ENCODE measurements around the gene ST3GAL3.

DNA sequence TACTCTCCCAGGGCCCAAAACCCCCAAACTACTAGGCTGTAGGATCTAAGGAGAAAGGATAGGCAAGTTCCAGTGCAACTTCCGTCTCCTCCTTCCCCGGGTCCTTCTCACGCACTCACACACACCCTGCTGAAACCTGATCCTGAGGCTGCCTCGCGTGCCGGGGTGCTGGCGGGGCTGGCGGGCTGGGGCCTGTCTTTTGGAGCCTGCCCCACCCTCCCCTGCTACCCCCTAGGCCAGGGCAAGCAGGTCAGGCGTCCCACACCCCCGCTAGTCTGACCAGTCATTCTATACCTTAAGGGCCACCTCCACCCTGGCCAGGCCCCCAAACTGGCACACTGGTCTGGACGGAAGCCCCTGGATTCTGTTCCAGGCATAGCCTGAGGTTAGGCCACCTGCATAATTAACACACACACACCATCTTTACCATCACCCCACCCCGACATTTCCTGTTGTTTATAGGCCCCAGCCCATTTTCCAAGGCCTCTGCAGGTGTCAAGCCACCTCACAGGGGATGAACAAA, 178.0 kb downstream of the ST3GAL3 start:
- TF ChIP-seq, protein P1, sequence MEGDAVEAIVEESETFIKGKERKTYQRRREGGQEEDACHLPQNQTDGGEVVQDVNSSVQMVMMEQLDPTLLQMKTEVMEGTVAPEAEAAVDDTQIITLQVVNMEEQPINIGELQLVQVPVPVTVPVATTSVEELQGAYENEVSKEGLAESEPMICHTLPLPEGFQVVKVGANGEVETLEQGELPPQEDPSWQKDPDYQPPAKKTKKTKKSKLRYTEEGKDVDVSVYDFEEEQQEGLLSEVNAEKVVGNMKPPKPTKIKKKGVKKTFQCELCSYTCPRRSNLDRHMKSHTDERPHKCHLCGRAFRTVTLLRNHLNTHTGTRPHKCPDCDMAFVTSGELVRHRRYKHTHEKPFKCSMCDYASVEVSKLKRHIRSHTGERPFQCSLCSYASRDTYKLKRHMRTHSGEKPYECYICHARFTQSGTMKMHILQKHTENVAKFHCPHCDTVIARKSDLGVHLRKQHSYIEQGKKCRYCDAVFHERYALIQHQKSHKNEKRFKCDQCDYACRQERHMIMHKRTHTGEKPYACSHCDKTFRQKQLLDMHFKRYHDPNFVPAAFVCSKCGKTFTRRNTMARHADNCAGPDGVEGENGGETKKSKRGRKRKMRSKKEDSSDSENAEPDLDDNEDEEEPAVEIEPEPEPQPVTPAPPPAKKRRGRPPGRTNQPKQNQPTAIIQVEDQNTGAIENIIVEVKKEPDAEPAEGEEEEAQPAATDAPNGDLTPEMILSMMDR (conservative IDR thresholded peaks at IDR 0.05; ENCODE audit: low read depth in 2 of 2), result no peak
- TF ChIP-seq EZH2phosphoT487 (IDR thresholded peaks at IDR 0.05; ENCODE audit: unreplicated experiment), result no peak
- TF ChIP-seq POLR2AphosphoS5 (IDR thresholded peaks at IDR 0.05; ENCODE audit: low read depth), result no peak
- no peak; the same call in 1 of the 2 replicates for TF ChIP-seq CREB1 (CRISPR knock-in tag; IDR thresholded peaks at IDR 0.05; ENCODE audit: low read depth)
- no peak for TF ChIP-seq JUNB (IDR thresholded peaks at IDR 0.05; ENCODE audit: unreplicated experiment)
- TF ChIP-seq ZNF462 (CRISPR knock-in tag; IDR thresholded peaks at IDR 0.05), result no peak

All from GM23338 (cell line).